ENCODE data around the gene MYO7A. TPM values are rescaled to one million over a fixed set of nuclear protein-coding genes. Genes with fewer than 3 reads are reported as not detected.

MYO7A gene
- total RNA-seq, 2 experiments from 2014 or later: 0.09 to 0.14 TPM

DNA sequence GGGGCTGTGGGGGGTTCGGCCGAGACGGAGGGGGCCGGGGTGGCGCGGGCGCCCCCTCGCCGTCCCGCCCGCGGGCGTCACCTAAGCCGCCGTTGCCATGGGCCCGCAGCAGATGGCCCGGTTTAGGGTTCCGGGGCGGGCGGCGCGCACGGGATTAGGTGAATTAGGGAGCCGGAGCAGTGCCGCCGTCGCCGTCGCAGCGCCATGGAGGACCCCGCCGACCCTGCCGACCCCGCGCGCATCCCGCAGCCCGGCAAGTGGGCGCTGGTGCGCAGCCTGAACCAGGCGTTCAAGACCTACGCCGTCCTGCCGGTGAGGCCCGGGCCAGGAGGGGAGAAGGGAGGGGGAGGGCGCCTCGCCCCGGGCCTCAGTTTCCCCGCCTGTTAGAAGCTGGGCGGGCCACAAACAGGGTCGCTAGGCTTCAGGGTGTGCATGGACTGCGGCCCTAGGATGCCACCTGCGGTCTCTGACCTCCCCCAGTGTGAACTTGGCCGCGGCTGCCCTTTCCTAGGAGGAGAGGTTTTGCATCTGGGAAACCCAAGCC lies 10.1 kb downstream of the MYO7A start:
- CTCF ChIA-PET: interaction anchor here (5.3 kb wide), 1 partner anchor 11 kb away, joined by 27 read pairs; the partner anchor contains the start of gene MYO7A
- POLR2A ChIA-PET: no interaction called here
- H3K27me3 Mint-ChIP-seq: peaks cover 6% of the 10 kb centered on the region
- no peaks in the 10 kb centered on the region for H3K9me3 Mint-ChIP-seq
- no peaks in the 10 kb centered on the region for H3K36me3 Mint-ChIP-seq (ENCODE audit: low read depth)
- intact Hi-C loops (cut with micrococcal nuclease): no loop called here
- DNase-seq (no peak), ATAC-seq (no peak)
- TF ChIP-seq, protein P1, sequence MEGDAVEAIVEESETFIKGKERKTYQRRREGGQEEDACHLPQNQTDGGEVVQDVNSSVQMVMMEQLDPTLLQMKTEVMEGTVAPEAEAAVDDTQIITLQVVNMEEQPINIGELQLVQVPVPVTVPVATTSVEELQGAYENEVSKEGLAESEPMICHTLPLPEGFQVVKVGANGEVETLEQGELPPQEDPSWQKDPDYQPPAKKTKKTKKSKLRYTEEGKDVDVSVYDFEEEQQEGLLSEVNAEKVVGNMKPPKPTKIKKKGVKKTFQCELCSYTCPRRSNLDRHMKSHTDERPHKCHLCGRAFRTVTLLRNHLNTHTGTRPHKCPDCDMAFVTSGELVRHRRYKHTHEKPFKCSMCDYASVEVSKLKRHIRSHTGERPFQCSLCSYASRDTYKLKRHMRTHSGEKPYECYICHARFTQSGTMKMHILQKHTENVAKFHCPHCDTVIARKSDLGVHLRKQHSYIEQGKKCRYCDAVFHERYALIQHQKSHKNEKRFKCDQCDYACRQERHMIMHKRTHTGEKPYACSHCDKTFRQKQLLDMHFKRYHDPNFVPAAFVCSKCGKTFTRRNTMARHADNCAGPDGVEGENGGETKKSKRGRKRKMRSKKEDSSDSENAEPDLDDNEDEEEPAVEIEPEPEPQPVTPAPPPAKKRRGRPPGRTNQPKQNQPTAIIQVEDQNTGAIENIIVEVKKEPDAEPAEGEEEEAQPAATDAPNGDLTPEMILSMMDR (IDR thresholded peaks at IDR 0.05): no peak
- no peak overlapping the region for H3K27ac Mint-ChIP-seq
- no peak overlapping the region for H3K4me3 Mint-ChIP-seq
- H3K4me1 Mint-ChIP-seq (ENCODE audit: low read depth): peaks cover 22% of the 10 kb centered on the region

DNA sequence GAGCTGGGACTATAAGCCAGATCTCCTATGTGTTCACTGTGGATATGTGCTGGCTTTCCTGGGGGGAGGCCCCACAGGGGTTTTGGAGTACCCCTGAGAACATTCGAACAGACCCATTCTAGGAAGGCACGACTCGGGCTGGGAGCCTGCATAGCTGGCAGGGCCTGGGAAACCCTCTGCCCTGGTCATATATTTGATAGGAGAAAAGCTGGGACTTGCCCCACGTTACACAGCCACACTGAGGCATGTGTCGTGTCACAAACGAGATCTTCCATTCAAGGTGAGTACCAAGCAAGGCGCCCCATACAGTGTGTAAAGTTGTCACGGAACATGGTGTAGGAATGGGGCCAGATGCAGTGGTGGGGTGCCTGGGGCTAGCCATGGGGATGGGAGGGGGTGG lies 11.2 kb downstream of the MYO7A start:
- CTCF ChIA-PET: interaction anchor here (5.3 kb wide), 1 partner anchor 12 kb away, joined by 27 read pairs; the partner anchor contains the start of gene MYO7A
- no peak for ATAC-seq
- POLR2A ChIA-PET: no interaction called here
- H3K4me3 Mint-ChIP-seq: no peak overlapping the region
- no peaks in the 10 kb centered on the region for H3K9me3 Mint-ChIP-seq
- TF ChIP-seq, protein P1 (IDR thresholded peaks at IDR 0.05): no peak
- H3K27ac Mint-ChIP-seq: no peak overlapping the region
- no peaks in the 10 kb centered on the region for H3K36me3 Mint-ChIP-seq (ENCODE audit: low read depth)
- intact Hi-C loops (cut with micrococcal nuclease): no loop called here
- H3K4me1 Mint-ChIP-seq (ENCODE audit: low read depth): peaks cover 23% of the 10 kb centered on the region
- no peak for DNase-seq
- peaks cover 6% of the 10 kb centered on the region for H3K27me3 Mint-ChIP-seq

DNA sequence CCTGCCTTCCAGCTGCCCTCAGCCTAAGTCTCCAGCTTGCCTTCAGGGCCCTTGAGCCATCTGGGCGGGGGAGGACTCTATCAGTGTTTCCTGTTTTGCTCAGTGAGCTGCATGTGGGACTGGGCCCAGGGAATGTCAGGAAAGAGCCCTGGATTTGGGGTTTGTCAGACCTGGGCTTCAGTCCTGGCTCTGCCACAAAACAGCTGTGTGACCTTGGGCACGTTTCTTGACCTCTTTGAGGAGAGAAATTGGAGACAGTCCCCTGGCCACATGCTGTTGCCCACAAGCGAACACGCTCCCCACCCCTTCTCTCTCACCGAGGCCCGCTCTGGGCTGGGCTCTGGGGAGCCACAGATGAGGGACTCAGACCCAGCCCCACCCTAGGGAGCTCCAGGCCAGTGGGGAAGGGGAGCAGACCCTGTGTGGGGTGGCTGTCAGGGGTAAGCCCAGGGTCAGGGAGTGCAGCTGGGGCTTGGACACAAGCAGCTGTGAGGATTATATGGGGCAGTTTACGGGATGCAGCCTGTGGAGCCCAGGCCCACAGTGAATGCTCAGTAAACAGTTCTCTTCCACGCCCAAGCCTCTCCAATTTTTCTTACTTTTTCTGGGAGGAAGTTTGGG lies 12.3 kb downstream of the MYO7A start:
- no peak for ATAC-seq
- TF ChIP-seq, protein P1 (IDR thresholded peaks at IDR 0.05): no peak
- CTCF ChIA-PET: interaction anchor here (5.3 kb wide), 1 partner anchor 13 kb away, joined by 27 read pairs; the partner anchor contains the start of gene MYO7A

DNA sequence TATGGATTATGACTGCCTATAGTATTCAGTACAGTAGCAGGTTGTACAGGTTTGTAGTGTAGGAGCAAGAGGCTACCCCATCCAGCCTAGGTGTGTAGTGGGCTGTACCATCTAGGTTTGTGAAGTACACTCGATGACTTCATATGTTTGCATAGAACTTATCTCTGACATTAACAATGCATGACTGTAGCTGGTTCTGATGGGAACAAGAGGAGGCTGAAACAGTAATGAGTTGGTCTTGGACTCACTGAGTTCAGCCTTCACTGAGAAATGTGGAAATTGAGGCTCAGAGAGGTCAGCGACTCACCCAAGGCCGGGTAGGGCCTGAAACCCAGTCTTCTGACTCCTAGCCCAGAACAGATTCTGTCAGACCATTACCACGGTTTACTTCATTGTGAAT lies 13.0 kb downstream of the MYO7A start:
- peaks cover 6% of the 10 kb centered on the region for H3K27me3 Mint-ChIP-seq
- H3K4me3 Mint-ChIP-seq: no peak overlapping the region
- no peak for DNase-seq
- no peak for ATAC-seq
- H3K9me3 Mint-ChIP-seq: no peaks in the 10 kb centered on the region
- ChIA-PET CTCF (interaction anchor here (5.3 kb wide), 1 partner anchor 14 kb away, joined by 27 read pairs; the partner anchor contains the start of gene MYO7A), POLR2A (no interaction called here)
- intact Hi-C loops (cut with micrococcal nuclease): no loop called here
- TF ChIP-seq, protein P1 (IDR thresholded peaks at IDR 0.05): no peak
- H3K27ac Mint-ChIP-seq: no peak overlapping the region
- no peaks in the 10 kb centered on the region for H3K36me3 Mint-ChIP-seq (ENCODE audit: low read depth)
- H3K4me1 Mint-ChIP-seq (ENCODE audit: low read depth): peaks cover 22% of the 10 kb centered on the region

More for the DNA sequence above, 12.3 kb downstream of the MYO7A start:
- Mint-ChIP-seq H3K9me3 (no peaks in the 10 kb centered on the region), H3K27ac (no peak overlapping the region), H3K4me3 (no peak overlapping the region), H3K27me3 (peaks cover 6% of the 10 kb centered on the region), H3K36me3 (ENCODE audit: low read depth) (no peaks in the 10 kb centered on the region), H3K4me1 (ENCODE audit: low read depth) (peaks cover 23% of the 10 kb centered on the region)
- POLR2A ChIA-PET: no interaction called here
- no peak for DNase-seq
- intact Hi-C loops (cut with micrococcal nuclease): no loop called here

DNA sequence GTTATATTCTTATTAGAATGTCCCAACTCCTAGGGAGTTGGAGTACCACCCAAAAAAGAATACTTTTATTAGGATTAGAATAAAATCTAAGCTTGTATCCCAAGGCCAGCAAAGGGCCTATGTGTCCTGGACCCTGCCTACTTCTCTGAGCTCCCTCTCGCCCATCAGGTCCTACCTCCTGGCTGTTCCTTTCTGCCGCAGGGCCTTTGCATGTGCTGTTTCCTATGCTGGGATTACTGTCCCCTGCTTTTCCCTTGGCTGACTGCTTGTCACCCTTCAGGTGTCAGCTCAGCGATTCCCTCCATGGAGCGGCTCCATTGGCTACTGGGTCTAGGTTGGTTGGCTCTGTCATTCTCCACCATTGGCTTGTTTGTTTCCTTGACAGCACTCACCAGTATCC lies 13.4 kb downstream of the MYO7A start:
- intact Hi-C loops (cut with micrococcal nuclease): no loop called here
- CTCF ChIA-PET: interaction anchor here (5.3 kb wide), 1 partner anchor 14 kb away, joined by 27 read pairs; the partner anchor contains the start of gene MYO7A
- POLR2A ChIA-PET: no interaction called here
- DNase-seq (no peak), ATAC-seq (no peak)
- Mint-ChIP-seq H3K36me3 (ENCODE audit: low read depth) (no peaks in the 10 kb centered on the region), H3K27me3 (peaks cover 6% of the 10 kb centered on the region), H3K4me1 (ENCODE audit: low read depth) (peaks cover 18% of the 10 kb centered on the region), H3K9me3 (no peaks in the 10 kb centered on the region), H3K4me3 (no peak overlapping the region), H3K27ac (no peak overlapping the region)
- TF ChIP-seq, protein P1 (IDR thresholded peaks at IDR 0.05): no peak

All from activated CD8-positive, alpha-beta T cell treated with anti-CD3 and anti-CD28 coated beads for 36 hours (primary cell).